ENCODE results near the gene PRKCB.
A peak's percentile ranks its signal among the peaks of the same experiment; 100 is the strongest.
"Not testable (repeated sequence)": the region's sequence is repeated elsewhere in the genome, so short reads cannot be mapped to it uniquely, and the experiment has no call there.

The PRKCB gene

GRCh38 chr16:24009098-24009497 is 173.3 kb downstream of the PRKCB start:
- DNase-seq (ENCODE audit: low read depth): no peak

DNA sequence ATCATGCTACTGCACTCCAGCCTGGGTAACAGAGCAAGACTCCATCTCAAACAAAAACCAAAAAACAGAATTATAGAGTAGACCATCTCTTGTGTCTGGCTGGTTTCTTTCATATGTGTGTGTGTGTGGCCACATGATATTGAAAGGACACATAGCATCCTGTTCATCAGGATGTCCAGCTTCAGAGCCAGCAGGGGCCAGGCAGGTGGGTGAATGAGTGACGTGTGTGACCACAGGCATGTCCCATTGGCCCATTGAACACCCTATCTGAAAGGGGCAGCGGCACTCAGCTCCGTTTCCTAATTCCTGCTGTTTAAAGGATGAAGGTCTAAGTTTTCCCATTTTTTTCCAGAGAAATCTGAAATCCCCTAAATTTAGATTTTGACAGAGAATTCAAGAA is 174.2 kb downstream of the PRKCB start:
- DNase-seq (ENCODE audit: low read depth): no peak

- DNase-seq (ENCODE audit: low read depth): peak; percentile 19
These were observed 174.8 kb downstream of the PRKCB start for GRCh38 chr16:24010440-24011089.

DNA sequence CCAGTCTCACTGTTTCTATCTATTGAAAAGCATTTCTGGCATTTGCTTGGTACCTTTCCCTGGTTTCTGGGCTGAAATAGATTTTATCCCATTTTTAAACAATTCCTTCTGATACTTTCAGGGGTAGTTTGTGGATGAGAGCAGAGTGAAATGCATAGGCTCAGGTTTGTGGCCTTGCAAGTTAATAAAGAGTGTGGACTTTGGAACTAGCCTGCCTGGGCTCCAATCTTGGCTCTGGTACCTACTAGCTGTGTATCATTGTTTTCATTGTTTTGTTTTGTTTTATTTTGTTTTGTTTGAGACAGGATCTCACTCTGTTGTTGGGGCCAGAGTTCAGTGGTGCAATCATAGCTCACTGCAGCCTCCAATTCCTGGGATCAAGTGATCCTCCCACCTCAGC is 175.5 kb downstream of the PRKCB start:
- no peak for DNase-seq (ENCODE audit: low read depth)

DNA sequence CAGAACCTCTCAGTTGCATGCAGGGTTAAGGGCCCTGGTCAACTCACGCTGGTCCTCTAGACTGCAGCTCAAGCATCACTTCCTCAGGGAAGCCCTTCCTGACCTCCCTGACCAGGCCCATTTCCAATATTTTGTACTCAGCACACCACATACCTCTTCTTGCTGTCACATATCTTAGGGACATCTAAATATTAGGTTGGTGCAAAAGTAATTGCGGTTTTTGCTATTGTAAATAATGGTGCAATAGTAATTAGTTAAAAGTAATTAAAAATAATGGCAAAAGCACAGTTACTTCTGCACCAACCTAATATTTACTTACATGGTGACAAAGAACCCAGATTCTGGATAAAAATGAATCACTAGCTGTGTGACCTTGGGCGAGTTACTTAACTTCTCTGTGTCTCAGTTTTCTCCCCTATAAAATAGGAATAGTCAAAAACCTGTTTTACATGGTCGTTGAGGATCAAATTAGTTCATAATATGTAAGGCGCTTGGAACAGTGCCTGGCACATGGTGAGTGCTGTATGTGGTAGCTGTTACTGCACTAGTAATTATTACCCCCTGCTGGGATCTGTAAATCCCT is 177.4 kb downstream of the PRKCB start:
- no peak for DNase-seq (ENCODE audit: low read depth)

GRCh38 chr16:24013864-24014645 is 178.3 kb downstream of the PRKCB start:
- no peak for DNase-seq (ENCODE audit: low read depth)

GRCh38 chr16:24014955-24015354 is 179.2 kb downstream of the PRKCB start:
- DNase-seq (ENCODE audit: low read depth): not testable (repeated sequence)

- no peak for DNase-seq (ENCODE audit: low read depth)
These were observed 180.1 kb downstream of the PRKCB start for GRCh38 chr16:24015923-24016322.

GRCh38 chr16:24018485-24018884 is 182.7 kb downstream of the PRKCB start:
- no peak for DNase-seq (ENCODE audit: low read depth)

- DNase-seq (ENCODE audit: low read depth): no peak
These were observed 187.0 kb downstream of the PRKCB start for GRCh38 chr16:24022797-24023196.

DNA sequence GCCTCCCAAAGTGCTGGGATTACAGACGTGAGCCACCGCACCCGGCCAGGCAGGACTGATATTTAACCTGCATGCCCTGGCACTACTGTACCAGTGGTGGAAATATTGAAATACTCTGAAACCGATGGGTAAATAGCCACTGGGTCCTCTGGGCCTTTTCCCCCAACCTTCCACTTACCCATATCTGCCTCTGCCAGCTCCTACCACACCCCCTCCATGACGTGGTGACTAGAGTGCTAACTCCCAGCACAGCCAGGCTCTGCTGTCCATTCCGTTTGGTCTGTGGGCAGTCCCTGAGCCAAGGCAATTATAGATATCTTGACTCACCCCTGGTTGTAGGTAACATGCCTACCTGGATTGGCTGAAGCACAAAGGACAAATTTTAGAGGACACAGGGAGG is 187.8 kb downstream of the PRKCB start:
- DNase-seq (ENCODE audit: low read depth): no peak

- DNase-seq (ENCODE audit: low read depth): no peak
These were observed 189.2 kb downstream of the PRKCB start for GRCh38 chr16:24024971-24025370.

DNA sequence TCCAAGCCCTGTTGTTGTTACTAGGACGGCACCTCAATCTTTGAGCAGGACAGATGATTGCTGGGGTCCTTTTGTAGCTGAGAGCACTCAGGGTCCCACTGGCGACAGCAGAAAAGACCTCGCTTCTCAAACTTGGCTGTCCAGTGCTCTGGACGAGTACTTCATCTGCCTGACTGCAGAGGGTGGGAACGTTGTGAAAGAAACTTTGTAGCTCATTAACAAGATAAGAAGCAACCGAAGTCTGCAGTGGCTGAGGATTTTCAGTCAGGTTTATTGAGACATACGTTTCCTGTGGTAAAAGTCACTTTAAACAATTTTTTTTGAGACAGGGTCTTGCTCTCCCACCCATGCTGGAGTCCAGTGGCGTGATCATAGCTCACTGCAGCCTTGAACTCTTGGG is 191.7 kb downstream of the PRKCB start:
- no peak for DNase-seq (ENCODE audit: low read depth)

GRCh38 chr16:24029841-24030240 is 194.1 kb downstream of the PRKCB start:
- not testable (repeated sequence) for DNase-seq (ENCODE audit: low read depth)

- DNase-seq (ENCODE audit: low read depth): no peak
These were observed 199.5 kb downstream of the PRKCB start for GRCh38 chr16:24035127-24035842.

GRCh38 chr16:24036038-24036543 is 200.3 kb downstream of the PRKCB start:
- no peak for DNase-seq (ENCODE audit: low read depth)

DNA sequence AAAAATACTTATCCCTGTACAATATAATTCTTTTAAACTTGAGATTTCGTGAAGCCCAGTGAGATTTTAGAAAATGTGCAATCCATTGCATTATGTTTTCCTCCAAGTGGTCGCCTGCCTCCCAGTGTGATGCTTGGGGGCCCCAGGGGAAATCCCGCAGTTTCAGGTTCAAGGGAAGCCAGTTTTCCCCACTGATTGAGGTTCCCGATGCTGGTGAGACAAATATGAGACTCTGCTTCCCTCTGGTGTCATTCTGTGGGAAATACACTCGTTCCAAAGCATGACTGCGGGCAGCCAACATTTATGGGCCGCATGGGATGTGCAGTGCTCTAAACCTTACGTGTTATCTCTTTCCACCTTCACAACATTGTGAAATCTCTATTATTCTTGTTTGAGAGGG is 200.8 kb downstream of the PRKCB start:
- DNase-seq (ENCODE audit: low read depth): peak; percentile 7

DNA sequence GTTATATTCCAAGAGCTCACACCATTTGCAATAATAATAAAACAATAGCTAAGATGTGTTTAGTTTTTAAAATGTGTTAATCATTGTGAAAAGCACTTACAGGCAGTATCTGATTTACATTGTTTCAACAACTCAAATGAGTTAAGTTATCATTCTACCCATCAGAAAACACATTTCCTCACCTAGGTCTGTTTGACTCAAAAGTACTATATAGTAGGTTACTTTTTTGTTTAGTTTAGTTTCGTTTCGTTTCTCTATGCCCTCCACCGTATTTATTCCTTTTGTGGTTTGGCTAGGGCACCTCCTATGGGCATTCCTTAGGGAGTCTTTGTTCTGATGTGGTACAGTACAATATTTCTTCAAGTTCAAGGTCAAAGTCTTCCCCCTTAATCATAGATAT is 201.6 kb downstream of the PRKCB start:
- DNase-seq (ENCODE audit: low read depth): no peak

DNA sequence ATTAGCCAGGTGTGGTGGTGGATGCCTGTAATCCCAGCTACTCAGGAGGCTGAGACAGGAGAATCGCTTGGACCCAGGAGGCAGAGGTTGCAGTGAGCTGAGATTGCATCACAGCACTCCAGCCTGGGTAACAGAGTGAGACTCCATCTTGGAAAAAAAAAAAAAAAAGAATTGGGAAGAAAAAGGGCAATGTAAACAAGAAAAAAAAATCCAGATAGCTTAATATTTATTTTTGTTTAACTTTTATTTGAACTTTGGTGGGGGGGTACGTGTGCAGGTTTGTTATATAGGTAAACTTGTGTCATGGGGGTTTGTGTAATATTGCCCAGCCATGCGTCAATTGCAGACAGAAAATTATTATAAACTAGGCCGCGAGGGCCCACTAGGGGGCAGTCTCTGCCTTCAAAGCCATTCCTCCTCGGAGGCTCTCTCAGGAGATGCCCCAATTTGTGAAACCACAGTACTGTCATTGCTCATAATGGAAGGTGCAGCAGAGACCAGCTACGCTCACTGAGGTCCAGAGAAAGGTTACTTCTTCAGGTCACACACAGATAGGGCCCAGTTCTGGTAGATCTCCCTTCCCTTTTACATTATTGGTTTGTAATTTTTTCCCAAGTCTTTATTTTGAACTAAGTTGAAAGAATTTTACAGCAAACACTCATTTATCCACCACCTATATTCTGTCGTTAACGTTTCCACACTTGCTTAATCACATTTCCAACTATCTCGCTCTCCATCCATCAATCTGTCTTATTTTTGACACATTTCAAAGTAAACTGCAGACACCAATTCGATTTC is 206.2 kb downstream of the PRKCB start:
- peak; percentile 31 for DNase-seq (ENCODE audit: low read depth)

- no peak for DNase-seq (ENCODE audit: low read depth)
These were observed 208.7 kb downstream of the PRKCB start for GRCh38 chr16:24044467-24044866.

DNA sequence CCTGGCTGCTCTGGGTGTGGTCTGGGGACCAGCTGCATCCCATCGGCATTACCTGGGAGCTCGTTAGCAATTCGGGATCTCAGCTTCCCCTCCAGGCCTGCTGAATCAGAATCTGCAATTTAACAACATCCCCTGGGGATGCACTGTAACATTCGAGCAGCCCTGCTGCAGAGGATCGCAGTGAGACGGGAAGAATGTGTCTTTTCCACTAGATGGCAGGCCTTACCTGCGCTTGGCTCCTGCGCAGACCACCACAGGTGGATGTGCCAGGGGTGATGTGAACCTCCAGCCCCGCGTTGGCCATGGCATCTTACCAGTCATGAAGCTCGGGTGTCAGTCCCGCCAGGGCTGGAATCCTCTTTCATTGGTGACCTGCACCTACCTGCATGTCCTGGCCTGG is 209.9 kb downstream of the PRKCB start:
- DNase-seq (ENCODE audit: low read depth): no peak

- DNase-seq (ENCODE audit: low read depth): no peak
These were observed 210.7 kb downstream of the PRKCB start for GRCh38 chr16:24046442-24046841.

All from HS-27A (cell line).